GM23338 (cell line): Measurements from ENCODE around the gene PLRG1. TPM values are rescaled to one million over a fixed set of nuclear protein-coding genes. Genes with fewer than 3 reads are reported as not detected.

Experiments used
- ATAC-seq: fragments of 200-7000 bp; cut with Tn5 transposase; 3 replicates; pipeline ENCODE4 v1.9.1; 2020
- DNase-seq: peaks from one replicate; pipeline ENCODE4 v3.0.0-alpha.2; 2015; ENCODE audit warnings: low spot score
- H2AFZ ChIP-seq: fragments of 200-600 bp; sonication (generic); 2 replicates; pipeline ENCODE4 v1.8.0; 2016; ENCODE audit warnings: antibody characterized with exemption, mild to moderate bottlenecking, moderate library complexity
- H3F3A ChIP-seq: fragments of 200-600 bp; sonication (generic); replicated peaks from 2 replicates; pipeline ENCODE4 v1.8.0; 2017; ENCODE audit warnings: antibody characterized with exemption, mixed run types, low read depth
- H3K27ac ChIP-seq: fragments of 200-600 bp; sonication (generic); 2 replicates; pipeline ENCODE4 v1.6.1; 2016; ENCODE audit warnings: low read depth
- H3K27me3 ChIP-seq: fragments of 200-600 bp; sonication (generic); 2 replicates; pipeline ENCODE4 v1.8.0; 2016; ENCODE audit warnings: mild to moderate bottlenecking, mixed run types, moderate library complexity; ENCODE audit not compliant: insufficient read depth
- H3K36me3 ChIP-seq: fragments of 200-600 bp; sonication (generic); 2 replicates; pipeline ENCODE4 v1.8.0; 2016; ENCODE audit warnings: mild to moderate bottlenecking; ENCODE audit not compliant: insufficient read depth
- H3K4me1 ChIP-seq: fragments of 200-600 bp; sonication (generic); 2 replicates; pipeline ENCODE4 v1.8.0; 2016; ENCODE audit warnings: mild to moderate bottlenecking, moderate library complexity; ENCODE audit not compliant: insufficient read depth
- H3K4me2 ChIP-seq: fragments of 200-600 bp; sonication (generic); 2 replicates; pipeline ENCODE4 v1.7.1; 2017; ENCODE audit warnings: mixed run types
- H3K4me3 ChIP-seq: fragments of 200-600 bp; sonication (generic); 2 replicates; pipeline ENCODE4 v1.6.1; 2016; ENCODE audit warnings: mixed run types
- H3K79me2 ChIP-seq: fragments of 200-600 bp; sonication (generic); replicated peaks from 2 replicates; pipeline ENCODE4 v1.8.0; 2017; ENCODE audit warnings: mild to moderate bottlenecking; ENCODE audit not compliant: insufficient read depth
- H3K9me2 ChIP-seq: fragments of 200-600 bp; sonication (generic); 2 replicates; pipeline ENCODE4 v1.8.0; 2017; ENCODE audit not compliant: insufficient read depth
- H4K20me1 ChIP-seq: fragments of 200-600 bp; sonication (generic); replicated peaks from 2 replicates; pipeline ENCODE4 v1.8.0; 2017; ENCODE audit warnings: mild to moderate bottlenecking; ENCODE audit not compliant: insufficient read depth
- H3K27ac Mint-ChIP-seq: 2 replicates; pipeline ENCODE4 v1.8.0; 2020; ENCODE audit warnings: inconsistent platforms, mild to moderate bottlenecking, moderate library complexity, mixed read lengths
- H3K27me3 Mint-ChIP-seq: 3 replicates; pipeline ENCODE4 v1.8.0; 2022; ENCODE audit warnings: low read depth, mild to moderate bottlenecking, moderate library complexity, mixed read lengths, inconsistent platforms; ENCODE audit not compliant: insufficient read depth, poor library complexity
- H3K36me3 Mint-ChIP-seq: 3 replicates; pipeline ENCODE4 v1.8.0; 2021; ENCODE audit warnings: low read depth, mild to moderate bottlenecking, inconsistent platforms, moderate library complexity, mixed read lengths
- H3K4me1 Mint-ChIP-seq: 3 replicates; pipeline ENCODE4 v1.8.0; 2020; ENCODE audit warnings: mild to moderate bottlenecking, inconsistent platforms, mixed read lengths
- H3K4me3 Mint-ChIP-seq: 3 replicates; pipeline ENCODE4 v1.8.0; 2021; ENCODE audit warnings: moderate library complexity, mild to moderate bottlenecking, inconsistent platforms, mixed read lengths
- H3K9me3 Mint-ChIP-seq: 3 replicates; pipeline ENCODE4 v1.8.0; 2020; ENCODE audit warnings: moderate library complexity, mild to moderate bottlenecking, inconsistent platforms, mixed read lengths
- CTCF ChIP-seq, 2 experiments: fragments of 200-600 bp in 1 of 2; sonication (generic) in 1 of 2; conservative IDR thresholded peaks; 2 replicates each; pipeline versions ENCODE4 v1.5.1 to v1.6.1; 2016 to 2017; ENCODE audit warnings: antibody characterized with exemption in 2 of 2, low read depth in 2 of 2, mild to moderate bottlenecking in 2 of 2, moderate library complexity in 1 of 2
- ETS1 ChIP-seq: IDR thresholded peaks from 2 replicates; pipeline ENCODE4 v1.6.1; 2016; ENCODE audit warnings: antibody characterized with exemption
- EZH2phosphoT487 ChIP-seq: fragments of 200-600 bp; sonication (generic); IDR thresholded peaks from one replicate; pipeline ENCODE4 v1.8.1; 2018; ENCODE audit warnings: antibody characterized with exemption; ENCODE audit not compliant: unreplicated experiment
- JUNB ChIP-seq: IDR thresholded peaks from one replicate; pipeline ENCODE4 v1.6.1; 2016; ENCODE audit warnings: antibody characterized with exemption; ENCODE audit not compliant: unreplicated experiment
- NANOG ChIP-seq: IDR thresholded peaks from 2 replicates; pipeline ENCODE4 v1.6.1; 2016; ENCODE audit warnings: antibody characterized with exemption, borderline replicate concordance
- POLR2AphosphoS5 ChIP-seq: IDR thresholded peaks from 2 replicates; pipeline ENCODE4 v1.6.1; 2016; ENCODE audit warnings: antibody characterized with exemption, low read depth
- STAT1 ChIP-seq: IDR thresholded peaks from one replicate; pipeline ENCODE4 v1.6.1; 2016; ENCODE audit warnings: antibody characterized with exemption; ENCODE audit not compliant: unreplicated experiment
- ZNF462 ChIP-seq: fragments of 250-450 bp; sonication (Bioruptor Pico); IDR thresholded peaks from 2 replicates; pipeline ENCODE4 v1.5.0; 2020; ENCODE audit warnings: mild to moderate bottlenecking, moderate library complexity
- polyA plus RNA-seq: library from polyadenylated mRNA; unstranded; fragments of >200 nt; fragmentation: Nextera tagmentation; extraction: Ambion mirVana; gene quantifications from 2 replicates; pipeline ENCODE4 v1.2.1, GENCODE V29; 2016
- total RNA-seq: library from RNA; depleted of rRNA; stranded (reverse); fragments of >200 nt; shearing (Covaris generic); gene quantifications from 2 replicates; pipeline ENCODE4 v1.2.3, GENCODE V29; 2014

The PLRG1 gene
- total and polyA plus RNA-seq, 2 experiments from 2014 or later, result 77.3 to 82.7 TPM

- H3K9me3 Mint-ChIP-seq, result peaks cover 7% of the 10 kb centered on the region; the same call in 2 of the 3 replicates
Observed at GRCh38 chr4:154492288-154492687, 57.9 kb downstream of the PLRG1 start.

GRCh38 chr4:154491341-154492271, 58.6 kb downstream of the PLRG1 start, which contains the start of gene DCHS2:
TSS of gene DCHS2 (minus strand) at chr4:154491799. CDS start at chr4:154491355, 444 bp downstream.
- peak within 1 kb of the TSS; percentile 79 for H3K4me3 ChIP-seq
- no peak within 1 kb of the TSS for H3K27ac Mint-ChIP-seq
- peak; percentile 80 for DNase-seq
- H4K20me1 ChIP-seq, result no peaks in the 10 kb centered on the region; the same call in 1 of the 2 replicates
- no peaks in the 10 kb centered on the region for H3K9me2 ChIP-seq
- H3K4me1 ChIP-seq, result peaks cover 7% of the 10 kb centered on the region; the same call in 1 of the 2 replicates
- peaks cover 55% of the 10 kb centered on the region for H3K27me3 Mint-ChIP-seq
- H3K79me2 ChIP-seq, result no peaks in the 10 kb centered on the region
- ATAC-seq, result peak; percentile 63
- no peaks in the 10 kb centered on the region for H3K36me3 ChIP-seq
- H2AFZ ChIP-seq, result peak within 1 kb of the TSS; percentile 98
- H3K9me3 Mint-ChIP-seq, result peaks cover 7% of the 10 kb centered on the region; the same call in 2 of the 3 replicates
- no peak within 1 kb of the TSS for H3K27ac ChIP-seq
- peak within 1 kb of the TSS; percentile 77 for H3K4me3 Mint-ChIP-seq
- peaks cover 9% of the 10 kb centered on the region for H3K4me1 Mint-ChIP-seq
- H3K27me3 ChIP-seq, result peaks cover 73% of the 10 kb centered on the region
- peak within 1 kb of the TSS; percentile 92 for H3K4me2 ChIP-seq
- no peaks in the 10 kb centered on the region; the same call in none of the 3 replicates for H3K36me3 Mint-ChIP-seq
- peaks cover 6% of the 10 kb centered on the region for H3F3A ChIP-seq
- TF ChIP-seq POLR2AphosphoS5, result peak; percentile 67
- TF ChIP-seq ZNF462 (CRISPR knock-in tag), result no peak
- no peak for TF ChIP-seq NANOG
- no peak for TF ChIP-seq JUNB
- TF ChIP-seq ETS1, result peak; percentile 17; the same call in 1 of the 2 replicates
- TF ChIP-seq EZH2phosphoT487, result no peak

More at GRCh38 chr4:154492288-154492687, 57.9 kb downstream of the PLRG1 start:
- no peak overlapping the region for H3K27ac ChIP-seq
- Mint-ChIP-seq H3K36me3 (no peaks in the 10 kb centered on the region; the same call in none of the 3 replicates), H3K4me3 (peak overlapping the region; percentile 77), H3K4me1 (peaks cover 9% of the 10 kb centered on the region), H3K27ac (no peak overlapping the region), H3K27me3 (peaks cover 55% of the 10 kb centered on the region)
- no peaks in the 10 kb centered on the region; the same call in 1 of the 2 replicates for H4K20me1 ChIP-seq
- H3K4me1 ChIP-seq, result peaks cover 7% of the 10 kb centered on the region; the same call in 1 of the 2 replicates
- H3K4me2 ChIP-seq, result peak overlapping the region; percentile 92
- no peaks in the 10 kb centered on the region for H3K79me2 ChIP-seq
- no peaks in the 10 kb centered on the region for H3K9me2 ChIP-seq
- ATAC-seq (no peak; the same call in 2 of the 3 replicates), DNase-seq (peak; percentile 33)
- no peak for TF ChIP-seq CTCF (conservative IDR thresholded peaks at IDR 0.05; ENCODE audit: low read depth in 2 of 2)
- TF ChIP-seq STAT1, result no peak
- H2AFZ ChIP-seq, result peak overlapping the region; percentile 98
- no peaks in the 10 kb centered on the region for H3K36me3 ChIP-seq
- H3F3A ChIP-seq, result peaks cover 6% of the 10 kb centered on the region
- peak overlapping the region; percentile 79 for H3K4me3 ChIP-seq
- H3K27me3 ChIP-seq, result peaks cover 73% of the 10 kb centered on the region
